Esophagus mucosa (tissue), 1 donor: Measurements from ENCODE around the gene VRK1. TPM values are rescaled to one million over a fixed set of nuclear protein-coding genes. Genes with fewer than 3 reads are reported as not detected.
"Not testable (repeated sequence)": the region's sequence is repeated elsewhere in the genome, so short reads cannot be mapped to it uniquely, and the experiment has no call there.

Source experiments
- ATAC-seq: fragments of 200-7000 bp; cut with Tn5 transposase; one replicate; pipeline ENCODE4 v1.9.1; 2020
- total RNA-seq: library from RNA; stranded (reverse); gene quantifications from one replicate; pipeline ENCODE4 v1.2.4, GENCODE V29; 2023
- donor health status: DM: yes; HTN: yes; CAD: no.

The VRK1 gene
- 12.6 TPM for total RNA-seq

GRCh38 chr14:96796851-96797581, at the start of gene VRK1:
Gene VRK1 (plus strand): TSS chr14:96797382. CDS start chr14:96833472, 36,090 bp downstream.
- ATAC-seq, result peak; percentile 100

GRCh38 chr14:96747608-96748007, 49.6 kb upstream of the VRK1 start:
- ATAC-seq, result no peak

- ATAC-seq, result peak; percentile 62
These were observed 48.8 kb upstream of the VRK1 start for GRCh38 chr14:96748362-96748761.

- no peak for ATAC-seq
These were observed 45.7 kb upstream of the VRK1 start for GRCh38 chr14:96751505-96751904.

GRCh38 chr14:96752125-96752524, 45.1 kb upstream of the VRK1 start:
- no peak for ATAC-seq

- no peak for ATAC-seq
These were observed 44.6 kb upstream of the VRK1 start for GRCh38 chr14:96752594-96752993.

- no peak for ATAC-seq
These were observed 42.9 kb upstream of the VRK1 start for GRCh38 chr14:96754162-96754844.

- no peak for ATAC-seq
These were observed 42.4 kb upstream of the VRK1 start for GRCh38 chr14:96754845-96755184.

- no peak for ATAC-seq
These were observed 40.4 kb upstream of the VRK1 start for GRCh38 chr14:96756745-96757144.

GRCh38 chr14:96757456-96757855, 39.7 kb upstream of the VRK1 start:
- ATAC-seq, result no peak

GRCh38 chr14:96761066-96761465, 36.1 kb upstream of the VRK1 start:
- no peak for ATAC-seq

- peak; percentile 74 for ATAC-seq
These were observed 34.5 kb upstream of the VRK1 start for GRCh38 chr14:96762650-96763049.

- no peak for ATAC-seq
These were observed 33.2 kb upstream of the VRK1 start for GRCh38 chr14:96764012-96764411.

- not testable (repeated sequence) for ATAC-seq
These were observed 32.0 kb upstream of the VRK1 start for GRCh38 chr14:96765205-96765604.

- ATAC-seq, result no peak
These were observed 24.3 kb upstream of the VRK1 start for GRCh38 chr14:96772929-96773328.

GRCh38 chr14:96776791-96777190, 20.4 kb upstream of the VRK1 start:
- ATAC-seq, result no peak

- no peak for ATAC-seq
These were observed 16.7 kb upstream of the VRK1 start for GRCh38 chr14:96780500-96780899.

GRCh38 chr14:96781371-96781770, 15.8 kb upstream of the VRK1 start:
- ATAC-seq, result no peak

- no peak for ATAC-seq
These were observed 14.7 kb upstream of the VRK1 start for GRCh38 chr14:96782436-96782835.

GRCh38 chr14:96783043-96783914, 13.9 kb upstream of the VRK1 start:
- no peak for ATAC-seq

- no peak for ATAC-seq
These were observed 13.3 kb upstream of the VRK1 start for GRCh38 chr14:96783915-96784224.

- no peak for ATAC-seq
These were observed 7.0 kb upstream of the VRK1 start for GRCh38 chr14:96790186-96790585.

- ATAC-seq, result no peak
These were observed 6.5 kb upstream of the VRK1 start for GRCh38 chr14:96790706-96791105.

- no peak for ATAC-seq
These were observed 5.2 kb upstream of the VRK1 start for GRCh38 chr14:96792003-96792402.
